IPS DF 6.9 (cell line): ENCODE results near the gene SP3.

Experiments
- DNase-seq: peaks from one replicate; pipeline ENCODE4 v3.0.0-alpha.2; 2013; ENCODE audit warnings: low read depth, low spot score
- H3K27ac ChIP-seq: one replicate; pipeline ENCODE4 v1.5.1; 2013; ENCODE audit warnings: low read length, control low read depth
- H3K27me3 ChIP-seq: 2 replicates; pipeline ENCODE4 v1.6.1; 2013; ENCODE audit warnings: mild to moderate bottlenecking, low read length; ENCODE audit not compliant: control insufficient read depth, insufficient read depth
- H3K36me3 ChIP-seq: 2 replicates; pipeline ENCODE4 v1.6.1; 2013; ENCODE audit warnings: low read length; ENCODE audit not compliant: control insufficient read depth, insufficient read depth
- H3K4me1 ChIP-seq: 2 replicates; pipeline ENCODE4 v1.6.1; 2013; ENCODE audit warnings: low read length; ENCODE audit not compliant: control insufficient read depth, insufficient read depth
- H3K4me3 ChIP-seq: 2 replicates; pipeline ENCODE4 v1.5.1; 2013; ENCODE audit warnings: mild to moderate bottlenecking, low read length
- H3K9me3 ChIP-seq: 2 replicates; pipeline ENCODE4 v1.6.1; 2013; ENCODE audit warnings: low read length, inconsistent platforms; ENCODE audit not compliant: control insufficient read depth, insufficient read depth
- WGBS: extraction: QIAGEN DNeasy Blood & Tissue Kit; methylation state at CpG from one replicate; pipeline ENCODE4 v1.1.7; 2013; ENCODE audit warnings: mixed read lengths, missing lambda C conversion rate; ENCODE audit not compliant: insufficient read length, insufficient coverage; 5-methylcytosine and 5-hydroxymethylcytosine counted together

Gene SP3

DNA sequence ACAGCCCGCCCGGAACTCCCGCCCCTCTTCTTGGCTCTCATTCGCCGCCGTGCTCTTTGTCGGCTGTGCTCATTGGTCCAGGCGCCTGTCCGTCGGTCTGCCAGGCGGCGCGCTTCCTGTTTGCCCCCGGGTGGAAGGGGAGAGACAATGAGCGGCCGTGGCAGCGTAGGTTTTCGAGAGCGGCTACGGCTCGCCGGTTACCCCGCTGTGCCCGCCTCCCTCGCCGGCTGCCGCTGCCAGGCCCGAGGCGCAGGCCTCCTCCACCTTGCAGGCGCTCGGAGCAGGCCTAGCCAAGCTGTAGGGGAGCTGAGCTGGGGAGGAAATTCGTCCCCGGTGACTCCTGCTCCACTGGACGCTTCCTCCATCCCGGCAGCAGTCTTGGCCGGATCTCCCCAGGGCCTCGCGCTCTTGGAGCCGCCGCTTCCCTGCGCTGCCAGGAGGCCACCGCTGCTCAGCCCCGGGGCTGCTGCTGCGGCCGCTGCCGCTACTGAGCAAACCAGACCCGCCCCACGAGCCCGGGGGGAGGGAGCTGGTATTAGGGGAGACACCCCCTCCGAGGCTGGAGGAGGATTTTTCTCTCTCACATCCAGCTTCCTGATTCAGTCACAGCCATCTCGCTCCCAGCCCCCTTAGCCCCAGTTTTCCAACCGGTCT, at the start of gene SP3:
SP3 (minus strand) TSS at position 2 of the 654 bp plus-strand sequence. CDS start 202 bp downstream, outside the sequence.
- no peaks in the 10 kb centered on the region for H3K9me3 ChIP-seq
- WGBS, result no CpG with 5 or more reads among the region's 52 CpGs
- DNase-seq, result peak; percentile 85
- peak within 1 kb of the TSS; percentile 81 for H3K4me3 ChIP-seq
- H3K27ac ChIP-seq, result no peak within 1 kb of the TSS
- no peaks in the 10 kb centered on the region for H3K27me3 ChIP-seq
- H3K36me3 ChIP-seq, result no peaks in the 10 kb centered on the region
- H3K4me1 ChIP-seq, result peaks cover 2% of the 10 kb centered on the region; the same call in 1 of the 2 replicates

DNA sequence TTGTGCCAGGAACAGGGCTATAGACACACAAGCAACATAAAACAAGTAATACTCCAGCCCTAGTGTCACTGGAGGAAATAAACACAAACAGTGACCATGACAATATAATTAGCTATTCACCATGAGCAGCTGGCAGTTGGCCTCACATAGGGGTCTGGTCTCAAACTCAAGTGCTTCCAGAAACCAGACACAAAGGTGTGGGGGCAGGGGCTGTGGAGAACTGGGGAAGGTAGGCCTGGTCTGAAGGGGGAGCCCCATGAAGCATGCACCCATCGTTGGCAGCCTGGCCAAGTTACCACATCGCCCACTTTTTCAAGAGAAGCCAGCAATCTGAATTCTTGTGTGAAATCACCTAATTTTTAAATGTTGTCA, 49.5 kb upstream of the SP3 start:
- no peak overlapping the region for H3K4me3 ChIP-seq
- no peaks in the 10 kb centered on the region for H3K27me3 ChIP-seq
- whole genome bisulfite sequencing, result no CpG with 5 or more reads among the region's 2 CpGs
- H3K36me3 ChIP-seq, result no peaks in the 10 kb centered on the region
- no peak overlapping the region for H3K27ac ChIP-seq
- H3K9me3 ChIP-seq, result no peaks in the 10 kb centered on the region
- no peak for DNase-seq
- H3K4me1 ChIP-seq, result peaks cover 7% of the 10 kb centered on the region; the same call in 1 of the 2 replicates

DNA sequence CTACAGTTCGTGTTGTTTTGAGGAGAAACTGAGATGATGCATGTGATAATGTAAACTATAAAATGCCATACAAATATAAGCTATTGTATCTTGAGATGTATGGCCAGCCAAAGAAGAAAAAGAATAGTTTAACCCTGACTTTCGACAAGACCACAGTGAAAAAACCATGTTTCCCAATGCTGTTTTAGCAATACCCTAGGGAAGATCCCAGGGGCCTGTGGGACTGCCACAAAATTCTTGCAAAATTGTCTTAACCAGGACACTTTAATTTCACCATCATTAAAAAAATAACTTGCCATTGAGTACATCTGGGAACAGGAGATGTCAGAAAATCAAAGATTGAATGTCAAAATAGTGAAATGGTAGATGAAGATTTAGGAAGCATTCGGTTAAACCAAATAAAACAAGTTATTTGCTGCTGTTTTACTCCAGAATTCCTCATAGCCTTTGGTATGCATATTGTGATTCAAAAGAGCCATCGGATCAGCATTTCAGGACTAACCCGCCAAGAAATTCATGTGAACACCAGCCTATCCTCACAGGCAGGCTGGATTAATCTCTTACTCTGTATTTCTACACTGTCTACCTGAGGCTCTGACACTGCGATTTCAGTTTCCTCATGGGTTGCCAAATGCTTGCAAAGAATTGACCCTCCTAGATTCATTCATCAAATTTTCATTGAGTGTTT, 49.0 kb upstream of the SP3 start:
- Histone ChIP-seq H3K36me3 (no peaks in the 10 kb centered on the region), H3K27ac (no peak overlapping the region), H3K4me1 (peaks cover 7% of the 10 kb centered on the region; the same call in 1 of the 2 replicates), H3K27me3 (no peaks in the 10 kb centered on the region), H3K4me3 (no peak overlapping the region), H3K9me3 (no peaks in the 10 kb centered on the region)
- no CpG with 5 or more reads among the region's 6 CpGs for WGBS
- DNase-seq, result no peak

DNA sequence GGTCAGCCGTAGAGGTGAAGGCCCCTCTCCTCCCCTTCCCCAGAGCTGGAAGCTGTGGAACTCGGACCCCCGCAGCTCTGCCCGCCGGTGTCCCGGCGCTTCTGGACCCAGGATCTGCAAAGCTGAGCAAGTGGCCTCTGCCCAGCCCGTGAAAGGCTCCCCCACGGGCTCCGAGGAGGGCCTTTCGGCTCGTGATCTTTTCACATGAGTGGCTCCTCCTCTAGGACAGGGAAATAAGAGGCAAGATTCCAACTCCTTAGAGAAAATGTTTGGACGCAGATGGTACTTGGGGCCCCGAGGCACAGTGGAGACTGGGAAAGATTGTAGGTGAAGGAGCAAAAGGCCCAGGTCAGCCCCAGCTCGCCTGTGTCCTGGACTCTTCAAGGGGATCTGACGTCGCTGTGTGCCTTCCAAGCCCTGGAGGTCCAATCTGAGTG, 48.2 kb upstream of the SP3 start:
- no peaks in the 10 kb centered on the region for H3K27me3 ChIP-seq
- no peak for DNase-seq
- H3K9me3 ChIP-seq, result no peaks in the 10 kb centered on the region
- H3K27ac ChIP-seq, result no peak overlapping the region
- WGBS, result no CpG with 5 or more reads among the region's 17 CpGs
- H3K36me3 ChIP-seq, result no peaks in the 10 kb centered on the region
- peaks cover 7% of the 10 kb centered on the region; the same call in 1 of the 2 replicates for H3K4me1 ChIP-seq
- H3K4me3 ChIP-seq, result peak overlapping the region; percentile 16; the same call in 1 of the 2 replicates

DNA sequence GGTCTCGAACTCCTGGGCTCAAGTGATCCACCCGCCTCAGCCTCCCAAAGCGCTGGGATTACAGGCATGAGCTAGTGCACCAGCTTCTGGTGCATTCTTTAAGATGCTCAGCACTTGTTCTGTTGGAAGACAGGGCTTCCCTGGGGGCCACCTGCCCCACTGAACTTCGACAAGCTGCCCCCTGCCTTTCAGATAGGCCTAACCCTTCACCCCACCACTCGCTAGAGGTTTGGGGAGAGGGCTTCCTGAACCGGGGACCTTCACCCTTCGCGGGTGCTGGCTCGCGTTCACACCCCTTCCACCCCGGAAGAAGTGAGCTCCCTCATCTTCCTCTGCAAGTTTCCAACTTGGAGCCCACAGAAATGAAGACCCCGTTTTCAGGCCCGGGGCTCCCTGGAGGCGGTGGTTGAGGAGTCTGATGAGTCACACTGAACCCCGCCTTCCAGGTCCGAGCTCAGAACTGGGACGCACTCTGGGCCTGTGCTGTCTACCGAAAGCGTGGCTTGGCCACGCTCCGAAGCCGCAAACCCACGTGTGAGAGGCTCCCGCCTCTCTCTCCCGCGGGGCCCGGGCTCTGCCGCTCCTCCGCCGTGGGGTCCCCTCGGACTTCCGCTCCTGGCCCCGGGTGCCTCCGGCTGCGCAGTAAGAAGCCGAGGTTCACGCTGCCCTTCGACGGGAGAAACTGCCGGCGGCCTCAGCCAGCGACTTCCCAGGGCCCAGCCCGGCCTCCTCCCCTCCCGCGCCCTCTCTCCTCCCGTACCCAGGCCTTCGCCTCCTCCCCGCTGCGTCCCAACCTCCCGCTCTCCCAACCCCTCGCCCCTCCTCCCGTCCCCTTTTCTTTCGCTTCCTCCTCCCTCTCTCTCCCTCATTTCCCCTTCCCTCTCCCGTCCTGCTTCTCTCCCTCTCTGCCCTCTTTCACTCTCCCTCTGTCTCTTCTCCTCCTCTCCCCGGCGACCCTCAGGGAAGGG, 47.5 kb upstream of the SP3 start:
- H3K27ac ChIP-seq, result no peak overlapping the region
- WGBS, result no CpG with 5 or more reads among the region's 56 CpGs
- H3K27me3 ChIP-seq, result no peaks in the 10 kb centered on the region

DNA sequence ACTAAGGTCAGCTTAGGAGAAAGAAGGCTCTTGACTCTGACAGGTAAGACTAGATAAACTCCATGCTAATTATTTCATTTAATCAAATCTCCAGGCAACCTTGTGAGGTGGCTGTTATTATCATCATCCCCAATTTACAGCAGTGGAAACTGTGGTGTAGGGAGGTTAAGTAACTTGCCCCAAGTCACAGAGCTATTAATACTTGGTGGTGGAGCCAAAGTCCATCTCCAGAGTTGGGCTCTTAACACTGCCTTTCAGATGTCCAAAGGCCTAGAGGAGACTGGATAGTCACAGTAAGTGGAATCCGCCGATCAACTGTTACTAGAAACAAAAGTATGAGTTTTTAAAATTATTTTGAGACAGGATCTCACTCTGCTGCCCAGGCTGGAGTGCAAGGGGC, 46.6 kb upstream of the SP3 start:
- WGBS, result no CpG with 5 or more reads among the region's 2 CpGs
- peaks cover 7% of the 10 kb centered on the region; the same call in 1 of the 2 replicates for H3K4me1 ChIP-seq
- no peaks in the 10 kb centered on the region for H3K36me3 ChIP-seq
- DNase-seq, result no peak
- H3K4me3 ChIP-seq, result no peak overlapping the region
- H3K9me3 ChIP-seq, result no peaks in the 10 kb centered on the region
- H3K27ac ChIP-seq, result no peak overlapping the region
- no peaks in the 10 kb centered on the region for H3K27me3 ChIP-seq

More for the DNA sequence above, 47.5 kb upstream of the SP3 start:
- no peak for DNase-seq
- Histone ChIP-seq H3K9me3 (no peaks in the 10 kb centered on the region), H3K4me1 (peaks cover 7% of the 10 kb centered on the region; the same call in 1 of the 2 replicates), H3K4me3 (peak overlapping the region; percentile 16; the same call in 1 of the 2 replicates), H3K36me3 (no peaks in the 10 kb centered on the region)

DNA sequence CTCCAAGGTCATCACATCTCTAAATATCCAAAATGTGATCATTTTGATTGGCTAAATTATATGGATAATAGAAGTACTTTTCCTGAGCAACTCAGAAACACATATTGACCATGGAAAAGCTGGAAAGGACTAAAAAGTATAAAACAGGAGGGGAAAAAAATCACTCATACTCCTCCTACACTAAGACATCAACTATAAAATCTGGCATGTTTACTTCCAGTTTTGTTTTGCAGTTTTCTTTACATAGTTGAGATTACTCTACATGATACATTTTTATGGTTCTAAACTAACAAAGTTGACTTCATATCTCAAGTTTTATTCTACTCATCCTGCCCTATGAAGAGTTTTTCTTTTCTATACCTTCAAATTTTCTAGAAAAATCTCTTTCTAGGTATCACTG, 46.0 kb upstream of the SP3 start:
- Histone ChIP-seq H3K27me3 (no peaks in the 10 kb centered on the region), H3K27ac (no peak overlapping the region), H3K9me3 (no peaks in the 10 kb centered on the region), H3K4me3 (no peak overlapping the region), H3K36me3 (no peaks in the 10 kb centered on the region), H3K4me1 (peaks cover 7% of the 10 kb centered on the region; the same call in 1 of the 2 replicates)
- no peak for DNase-seq

DNA sequence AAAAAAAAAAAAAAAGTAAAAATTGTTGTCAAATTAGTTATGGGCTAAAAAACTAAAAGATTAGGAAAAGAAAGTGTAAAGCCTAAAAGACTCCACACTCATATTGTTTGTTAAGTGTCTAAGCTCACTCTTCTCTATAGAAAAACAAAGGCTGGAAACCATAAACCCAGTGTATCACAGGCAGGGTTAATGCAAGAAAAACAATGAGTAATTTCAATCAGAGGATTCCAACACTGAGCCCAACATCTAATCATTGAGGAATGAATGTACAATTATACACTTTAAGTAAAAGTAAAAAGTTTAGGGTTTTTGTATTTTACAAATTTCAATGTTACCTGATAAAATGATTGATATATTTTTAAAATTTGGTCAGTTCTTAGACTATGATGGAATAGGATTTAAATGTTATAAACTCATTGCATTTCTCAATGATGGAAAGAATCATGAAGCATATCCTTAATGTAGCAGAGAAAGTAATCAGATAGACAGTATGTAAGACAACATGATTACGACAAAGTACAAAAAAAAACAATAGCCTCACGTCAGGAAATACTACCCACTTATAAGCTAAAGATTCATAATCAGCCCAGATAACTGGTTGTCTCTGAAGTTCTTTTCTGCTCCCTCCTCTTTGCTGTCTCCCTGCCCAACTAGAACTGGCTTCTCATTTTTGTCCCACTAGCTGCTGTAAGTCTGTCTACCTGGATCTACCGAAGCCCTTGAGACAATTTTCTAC, 44.5 kb upstream of the SP3 start:
- no peak for DNase-seq
- Histone ChIP-seq H3K9me3 (no peaks in the 10 kb centered on the region), H3K4me1 (peaks cover 5% of the 10 kb centered on the region; the same call in 1 of the 2 replicates), H3K27me3 (no peaks in the 10 kb centered on the region), H3K27ac (no peak overlapping the region), H3K36me3 (no peaks in the 10 kb centered on the region), H3K4me3 (no peak overlapping the region)
- no CpG with 5 or more reads among the region's 3 CpGs for WGBS

DNA sequence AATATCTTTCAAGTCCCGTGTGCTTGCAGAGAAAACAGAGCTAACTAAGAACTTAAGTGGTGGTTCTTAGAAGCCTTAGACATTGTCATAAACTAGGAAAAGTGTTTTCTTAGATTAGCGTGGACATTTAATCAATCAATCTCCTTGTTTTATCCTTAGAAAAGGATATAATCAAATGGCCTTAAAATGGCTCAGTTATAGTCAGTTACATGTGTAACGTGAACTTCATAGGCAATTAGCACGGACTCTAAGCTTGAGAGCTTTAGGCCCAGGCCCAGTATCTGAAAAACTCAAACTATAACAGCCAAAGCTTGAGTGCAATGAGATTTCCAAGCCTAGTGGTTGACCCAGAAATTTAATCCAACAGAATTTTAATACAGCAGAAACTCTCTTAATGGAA, 43.5 kb upstream of the SP3 start:
- H3K4me3 ChIP-seq, result no peak overlapping the region
- no peaks in the 10 kb centered on the region for H3K27me3 ChIP-seq
- no CpG with 5 or more reads among the region's 4 CpGs for WGBS
- no peak for DNase-seq
- no peaks in the 10 kb centered on the region for H3K36me3 ChIP-seq
- H3K27ac ChIP-seq, result no peak overlapping the region
- H3K9me3 ChIP-seq, result no peaks in the 10 kb centered on the region
- H3K4me1 ChIP-seq, result peaks cover 3% of the 10 kb centered on the region; the same call in 1 of the 2 replicates
